Activated CD8-positive, alpha-beta T cell treated with anti-CD3 and anti-CD28 coated beads for 36 hours (primary cell): ENCODE measurements around the gene SAP30L. TPM values are rescaled to one million over a fixed set of nuclear protein-coding genes. Genes with fewer than 3 reads are reported as not detected.

Experiments
- ATAC-seq: fragments of 200-7000 bp; cut with Tn5 transposase; one replicate; pipeline ENCODE4 v1.10.0; 2021; ENCODE audit warnings: mild to moderate bottlenecking, moderate library complexity
- CTCF ChIA-PET: fragments of 350-600 bp; sonication (Branson Sonifier 250); formaldehyde crosslinking; loops from one replicate; lab custom pipeline; 2021; ENCODE audit warnings: antibody characterized with exemption; lab: Charles Lee
- POLR2A ChIA-PET: fragments of 350-600 bp; sonication (Branson Sonifier 250); formaldehyde crosslinking; loops from one replicate; lab custom pipeline; 2021; ENCODE audit warnings: antibody characterized with exemption; lab: Charles Lee
- DNase-seq: peaks from one replicate; pipeline ENCODE4 v3.0.0-alpha.2; 2020
- H3K27ac Mint-ChIP-seq: one replicate; pipeline ENCODE4 v1.8.0; 2021; ENCODE audit warnings: mild to moderate bottlenecking, mixed read lengths
- H3K27me3 Mint-ChIP-seq: one replicate; pipeline ENCODE4 v1.8.0; 2021; ENCODE audit warnings: mixed read lengths
- H3K36me3 Mint-ChIP-seq: one replicate; pipeline ENCODE4 v1.8.0; 2021; ENCODE audit warnings: low read depth, mixed read lengths
- H3K4me1 Mint-ChIP-seq: one replicate; pipeline ENCODE4 v1.8.0; 2021; ENCODE audit warnings: low read depth, mixed read lengths
- H3K4me3 Mint-ChIP-seq: one replicate; pipeline ENCODE4 v1.8.0; 2021; ENCODE audit warnings: mild to moderate bottlenecking, moderate library complexity, mixed read lengths
- H3K9me3 Mint-ChIP-seq: one replicate; pipeline ENCODE4 v1.8.0; 2021; ENCODE audit warnings: mixed read lengths
- intact Hi-C: fragments of 100-400 bp; cut with micrococcal nuclease; formaldehyde crosslinking; loops from one replicate; pipeline ENCODE4 v1.10.0; 2022
- total RNA-seq, 2 experiments: library from RNA; stranded (reverse); gene quantifications; one replicate each; pipeline ENCODE4 v1.2.3, GENCODE V29; 2021
- TF ChIP-seq, protein P1 (sequence below): fragments of 200-600 bp; IDR thresholded peaks from one replicate; pipeline ENCODE4 v1.8.0; 2022; ENCODE audit warnings: antibody characterized with exemption, mild to moderate bottlenecking

Gene SAP30L
- total RNA-seq, 2 experiments from 2014 or later, result 24.6 to 31.7 TPM

DNA sequence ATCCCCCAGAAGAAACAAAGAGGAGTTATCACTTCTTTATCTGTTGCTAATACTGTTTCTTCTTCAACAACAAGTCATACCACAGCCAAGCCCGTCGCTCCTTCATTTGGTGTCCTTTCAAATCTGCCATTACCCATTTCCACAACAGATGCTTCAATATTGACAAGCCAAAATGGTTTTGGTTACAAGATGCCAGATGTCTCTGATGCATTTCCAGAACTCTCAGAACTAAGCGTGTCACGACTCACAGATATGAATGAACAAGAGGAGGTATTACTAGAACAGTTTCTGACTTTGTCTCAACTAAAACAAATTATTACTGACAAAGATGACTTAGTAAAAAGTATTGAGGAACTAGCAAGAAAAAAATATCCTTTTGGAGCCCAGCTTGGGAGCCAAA is 48.2 kb downstream of the SAP30L start:
- DNase-seq, result no peak
- Mint-ChIP-seq H3K36me3 (no peaks in the 10 kb centered on the region), H3K4me1 (no peaks in the 10 kb centered on the region), H3K27ac (no peak overlapping the region), H3K4me3 (no peak overlapping the region), H3K9me3 (no peaks in the 10 kb centered on the region), H3K27me3 (peaks cover 50% of the 10 kb centered on the region)
- no peak for ATAC-seq
- TF ChIP-seq, protein P1, sequence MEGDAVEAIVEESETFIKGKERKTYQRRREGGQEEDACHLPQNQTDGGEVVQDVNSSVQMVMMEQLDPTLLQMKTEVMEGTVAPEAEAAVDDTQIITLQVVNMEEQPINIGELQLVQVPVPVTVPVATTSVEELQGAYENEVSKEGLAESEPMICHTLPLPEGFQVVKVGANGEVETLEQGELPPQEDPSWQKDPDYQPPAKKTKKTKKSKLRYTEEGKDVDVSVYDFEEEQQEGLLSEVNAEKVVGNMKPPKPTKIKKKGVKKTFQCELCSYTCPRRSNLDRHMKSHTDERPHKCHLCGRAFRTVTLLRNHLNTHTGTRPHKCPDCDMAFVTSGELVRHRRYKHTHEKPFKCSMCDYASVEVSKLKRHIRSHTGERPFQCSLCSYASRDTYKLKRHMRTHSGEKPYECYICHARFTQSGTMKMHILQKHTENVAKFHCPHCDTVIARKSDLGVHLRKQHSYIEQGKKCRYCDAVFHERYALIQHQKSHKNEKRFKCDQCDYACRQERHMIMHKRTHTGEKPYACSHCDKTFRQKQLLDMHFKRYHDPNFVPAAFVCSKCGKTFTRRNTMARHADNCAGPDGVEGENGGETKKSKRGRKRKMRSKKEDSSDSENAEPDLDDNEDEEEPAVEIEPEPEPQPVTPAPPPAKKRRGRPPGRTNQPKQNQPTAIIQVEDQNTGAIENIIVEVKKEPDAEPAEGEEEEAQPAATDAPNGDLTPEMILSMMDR, result no peak
- ChIA-PET CTCF (interaction anchor here (1.1 kb wide), 1 partner anchor 26 kb away, joined by 3 read pairs; no protein-coding TSS in a partner anchor), POLR2A (no interaction called here)
- intact Hi-C loops, result no loop called here

DNA sequence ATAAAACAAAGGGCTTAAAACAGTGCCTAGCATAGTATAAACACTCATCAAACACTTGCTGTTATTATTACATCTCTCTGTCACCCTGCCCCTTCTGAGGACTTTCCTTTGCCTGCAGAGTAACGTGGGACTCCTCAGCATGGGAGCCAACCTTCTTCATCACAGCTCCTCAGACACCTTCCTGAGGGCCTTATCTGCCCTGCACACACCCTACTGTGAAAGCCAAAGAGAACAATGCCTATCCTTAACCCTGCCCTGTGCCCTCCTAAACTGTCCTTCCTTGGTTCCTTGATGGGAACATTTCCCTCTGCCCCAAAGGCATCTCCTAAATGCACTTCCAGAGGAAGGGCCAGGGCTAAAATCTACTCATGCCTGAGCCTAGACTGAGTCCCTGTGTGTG is 52.8 kb downstream of the SAP30L start:
- no peak for ATAC-seq
- TF ChIP-seq, protein P1, result no peak
- Mint-ChIP-seq H3K9me3 (no peaks in the 10 kb centered on the region), H3K4me3 (no peak overlapping the region), H3K27me3 (peaks cover 32% of the 10 kb centered on the region), H3K4me1 (peaks cover 2% of the 10 kb centered on the region), H3K36me3 (no peaks in the 10 kb centered on the region), H3K27ac (no peak overlapping the region)
- ChIA-PET POLR2A (no interaction called here), CTCF (interaction anchor here (3.9 kb wide), 1 partner anchor 22 kb away, joined by 13 read pairs; no protein-coding TSS in a partner anchor)
- intact Hi-C loops, result no loop called here
- no peak for DNase-seq

DNA sequence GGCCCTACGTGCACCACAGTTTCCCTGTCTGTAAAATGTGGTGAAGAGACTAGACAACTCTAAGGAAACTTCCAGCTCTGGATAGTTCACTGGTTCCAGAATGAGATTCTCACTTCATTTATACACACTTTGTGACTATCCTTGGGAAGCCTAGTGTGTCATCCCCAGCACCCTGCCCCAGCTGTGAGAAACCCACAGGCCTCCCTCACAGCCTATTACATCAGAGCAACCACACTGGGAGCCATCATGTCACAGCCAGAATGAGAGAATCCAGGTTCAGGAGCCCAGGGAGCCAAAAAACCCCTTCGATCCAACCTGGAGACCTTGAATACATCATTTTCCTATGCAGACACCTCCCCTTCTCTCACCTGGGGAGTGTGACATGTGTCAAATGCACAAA is 53.2 kb downstream of the SAP30L start:
- DNase-seq (no peak), ATAC-seq (no peak)
- Mint-ChIP-seq H3K9me3 (no peaks in the 10 kb centered on the region), H3K4me3 (no peak overlapping the region), H3K27ac (no peak overlapping the region), H3K36me3 (no peaks in the 10 kb centered on the region), H3K4me1 (peaks cover 3% of the 10 kb centered on the region), H3K27me3 (peaks cover 29% of the 10 kb centered on the region)
- TF ChIP-seq, protein P1, result no peak
- CTCF ChIA-PET, result no interaction called here
- POLR2A ChIA-PET, result no interaction called here
- intact Hi-C loops, result no loop called here

DNA sequence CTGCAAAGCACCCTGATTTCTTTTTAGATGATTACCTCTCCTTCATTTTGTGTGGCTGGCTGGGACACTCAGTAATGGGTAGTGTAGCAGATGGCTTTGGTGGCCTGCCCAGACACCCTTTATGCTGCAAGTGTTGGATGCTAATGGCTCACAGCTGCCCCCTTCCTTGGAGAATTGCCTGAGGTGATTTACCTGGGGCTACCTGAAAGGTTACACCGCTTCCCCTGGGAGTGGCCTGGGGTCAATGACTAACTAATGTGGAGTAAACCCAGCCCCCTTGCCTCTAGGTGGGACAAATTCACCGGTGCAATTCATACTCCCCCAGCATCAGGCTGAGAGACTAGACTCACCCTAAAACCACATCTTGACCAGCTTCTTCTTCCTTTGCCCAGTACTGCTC is 55.8 kb downstream of the SAP30L start:
- no peak for DNase-seq
- no peak for ATAC-seq
- intact Hi-C loops, result no loop called here
- Mint-ChIP-seq H3K4me1 (peaks cover 3% of the 10 kb centered on the region), H3K27me3 (peaks cover 19% of the 10 kb centered on the region), H3K4me3 (no peak overlapping the region), H3K27ac (no peak overlapping the region), H3K36me3 (no peaks in the 10 kb centered on the region), H3K9me3 (no peaks in the 10 kb centered on the region)
- CTCF ChIA-PET, result interaction anchor here (1.1 to 3.9 kb wide), 2 partner anchors 19 to 34 kb away, joined by 3 to 20 read pairs; no protein-coding TSS in a partner anchor
- POLR2A ChIA-PET, result no interaction called here
- TF ChIP-seq, protein P1, result no peak

DNA sequence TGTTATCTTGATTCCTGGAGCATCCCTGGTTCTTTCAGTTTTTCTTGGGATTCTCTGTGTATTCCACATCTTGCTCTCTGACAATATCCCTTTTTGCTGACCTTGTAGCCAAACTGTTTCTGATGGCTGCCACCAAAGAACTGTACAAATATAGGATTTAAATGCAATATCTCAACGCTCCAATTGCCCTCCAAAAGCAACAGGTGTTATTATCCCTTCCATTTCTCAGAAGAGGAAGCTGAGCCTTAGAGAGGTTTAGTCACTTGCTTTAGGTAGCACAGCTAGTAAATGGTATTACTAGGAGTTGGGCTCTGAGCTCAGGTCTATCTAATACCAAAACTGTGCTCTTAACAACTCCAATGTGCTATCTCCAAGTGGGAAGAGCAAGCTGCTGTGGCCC is 56.4 kb downstream of the SAP30L start:
- intact Hi-C loops, result no loop called here

More for the DNA sequence above, 56.4 kb downstream of the SAP30L start:
- DNase-seq, result no peak
- Mint-ChIP-seq H3K27ac (no peak overlapping the region), H3K9me3 (no peaks in the 10 kb centered on the region), H3K4me3 (no peak overlapping the region), H3K4me1 (peaks cover 3% of the 10 kb centered on the region), H3K27me3 (peaks cover 21% of the 10 kb centered on the region), H3K36me3 (no peaks in the 10 kb centered on the region)
- TF ChIP-seq, protein P1, result no peak
- ChIA-PET CTCF (interaction anchor here (1.1 to 3.9 kb wide), 2 partner anchors 19 to 35 kb away, joined by 3 to 20 read pairs; no protein-coding TSS in a partner anchor), POLR2A (no interaction called here)
- no peak for ATAC-seq
